ENCODE data around the gene G6PC1.
"Not testable (repeated sequence)": the region's sequence is repeated elsewhere in the genome, so short reads cannot be mapped to it uniquely, and the experiment has no call there.

The G6PC1 gene

DNA sequence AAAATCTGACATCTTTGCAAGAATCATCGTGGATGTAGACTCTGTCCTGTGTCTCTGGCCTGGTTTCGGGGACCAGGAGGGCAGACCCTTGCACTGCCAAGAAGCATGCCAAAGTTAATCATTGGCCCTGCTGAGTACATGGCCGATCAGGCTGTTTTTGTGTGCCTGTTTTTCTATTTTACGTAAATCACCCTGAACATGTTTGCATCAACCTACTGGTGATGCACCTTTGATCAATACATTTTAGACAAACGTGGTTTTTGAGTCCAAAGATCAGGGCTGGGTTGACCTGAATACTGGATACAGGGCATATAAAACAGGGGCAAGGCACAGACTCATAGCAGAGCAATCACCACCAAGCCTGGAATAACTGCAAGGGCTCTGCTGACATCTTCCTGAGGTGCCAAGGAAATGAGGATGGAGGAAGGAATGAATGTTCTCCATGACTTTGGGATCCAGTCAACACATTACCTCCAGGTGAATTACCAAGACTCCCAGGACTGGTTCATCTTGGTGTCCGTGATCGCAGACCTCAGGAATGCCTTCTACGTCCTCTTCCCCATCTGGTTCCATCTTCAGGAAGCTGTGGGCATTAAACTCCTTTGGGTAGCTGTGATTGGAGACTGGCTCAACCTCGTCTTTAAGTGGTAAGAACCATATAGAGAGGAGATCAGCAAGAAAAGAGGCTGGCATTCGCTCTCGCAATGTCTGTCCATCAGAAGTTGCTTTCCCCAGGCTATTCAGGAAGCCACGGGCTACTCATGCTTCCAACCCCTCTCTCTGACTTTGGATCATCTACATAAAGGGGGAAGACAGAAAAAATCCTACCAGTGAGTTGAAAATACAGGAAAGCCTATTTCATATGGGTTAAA lies at the start of gene G6PC1:
Gene G6PC1, plus strand, starts transcription at position 340 of the 872 bp plus-strand sequence. Its CDS starts 78 bp downstream, at position 418.
- DNase-seq = no peak

DNA sequence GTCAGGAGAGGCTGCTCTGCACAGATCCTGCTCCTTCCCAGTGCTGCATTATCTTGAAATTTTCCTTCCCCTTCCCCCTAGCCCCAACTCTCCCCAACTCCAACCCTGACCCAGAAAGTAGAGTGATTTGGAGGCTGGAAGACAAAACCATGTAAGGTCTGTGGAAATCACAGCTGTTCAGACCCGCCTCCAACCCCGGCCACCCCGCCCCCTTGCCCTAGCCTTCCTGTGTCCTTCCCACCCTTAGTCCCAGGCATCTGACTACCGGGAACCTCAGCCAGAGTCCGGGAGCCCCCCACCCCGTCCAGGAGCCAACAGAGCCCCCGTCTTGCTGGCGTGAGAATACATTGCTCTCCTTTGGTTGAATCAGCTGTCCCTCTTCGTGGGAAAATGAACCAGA lies 49.6 kb upstream of the G6PC1 start, which contains the start of gene AOC3:
Gene AOC3, plus strand, starts transcription at position 246 of the 400 bp plus-strand sequence. Its CDS starts 145 bp downstream, at position 391.
- DNase-seq = no peak

DNA sequence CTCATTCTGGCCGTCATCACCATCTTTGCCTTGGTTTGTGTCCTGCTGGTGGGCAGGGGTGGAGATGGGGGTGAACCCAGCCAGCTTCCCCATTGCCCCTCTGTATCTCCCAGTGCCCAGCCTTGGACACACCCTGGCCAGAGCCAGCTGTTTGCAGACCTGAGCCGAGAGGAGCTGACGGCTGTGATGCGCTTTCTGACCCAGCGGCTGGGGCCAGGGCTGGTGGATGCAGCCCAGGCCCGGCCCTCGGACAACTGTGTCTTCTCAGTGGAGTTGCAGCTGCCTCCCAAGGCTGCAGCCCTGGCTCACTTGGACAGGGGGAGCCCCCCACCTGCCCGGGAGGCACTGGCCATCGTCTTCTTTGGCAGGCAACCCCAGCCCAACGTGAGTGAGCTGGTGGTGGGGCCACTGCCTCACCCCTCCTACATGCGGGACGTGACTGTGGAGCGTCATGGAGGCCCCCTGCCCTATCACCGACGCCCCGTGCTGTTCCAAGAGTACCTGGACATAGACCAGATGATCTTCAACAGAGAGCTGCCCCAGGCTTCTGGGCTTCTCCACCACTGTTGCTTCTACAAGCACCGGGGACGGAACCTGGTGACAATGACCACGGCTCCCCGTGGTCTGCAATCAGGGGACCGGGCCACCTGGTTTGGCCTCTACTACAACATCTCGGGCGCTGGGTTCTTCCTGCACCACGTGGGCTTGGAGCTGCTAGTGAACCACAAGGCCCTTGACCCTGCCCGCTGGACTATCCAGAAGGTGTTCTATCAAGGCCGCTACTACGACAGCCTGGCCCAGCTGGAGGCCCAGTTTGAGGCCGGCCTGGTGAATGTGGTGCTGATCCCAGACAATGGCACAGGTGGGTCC lies 49.0 kb upstream of the G6PC1 start:
- DNase-seq = not testable (repeated sequence)

DNA sequence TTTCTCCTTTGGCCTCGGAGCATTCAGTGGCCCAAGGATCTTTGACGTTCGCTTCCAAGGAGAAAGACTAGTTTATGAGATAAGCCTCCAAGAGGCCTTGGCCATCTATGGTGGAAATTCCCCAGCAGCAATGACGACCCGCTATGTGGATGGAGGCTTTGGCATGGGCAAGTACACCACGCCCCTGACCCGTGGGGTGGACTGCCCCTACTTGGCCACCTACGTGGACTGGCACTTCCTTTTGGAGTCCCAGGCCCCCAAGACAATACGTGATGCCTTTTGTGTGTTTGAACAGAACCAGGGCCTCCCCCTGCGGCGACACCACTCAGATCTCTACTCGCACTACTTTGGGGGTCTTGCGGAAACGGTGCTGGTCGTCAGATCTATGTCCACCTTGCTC lies 48.2 kb upstream of the G6PC1 start:
- no peak for DNase-seq

DNA sequence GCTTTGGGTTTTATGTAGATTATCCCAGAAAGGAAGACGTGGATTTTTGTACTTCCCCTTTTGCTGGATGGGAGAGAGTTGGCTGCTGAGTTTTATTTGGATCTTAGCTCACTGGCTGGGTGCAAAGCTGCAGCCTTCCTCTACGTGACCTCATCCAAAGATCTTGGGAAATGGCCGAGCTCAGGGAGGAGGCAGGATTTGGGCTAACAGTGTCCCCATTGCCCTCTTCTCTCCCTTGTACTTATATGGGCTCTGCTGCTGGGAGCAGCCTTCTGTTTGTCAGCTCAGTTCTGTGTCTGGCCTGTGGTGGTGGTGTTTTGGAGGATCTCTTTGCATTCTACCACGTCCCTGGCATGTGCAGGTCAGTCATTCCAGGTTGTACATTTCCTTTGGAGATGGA lies 47.6 kb upstream of the G6PC1 start:
- no peak for DNase-seq

DNA sequence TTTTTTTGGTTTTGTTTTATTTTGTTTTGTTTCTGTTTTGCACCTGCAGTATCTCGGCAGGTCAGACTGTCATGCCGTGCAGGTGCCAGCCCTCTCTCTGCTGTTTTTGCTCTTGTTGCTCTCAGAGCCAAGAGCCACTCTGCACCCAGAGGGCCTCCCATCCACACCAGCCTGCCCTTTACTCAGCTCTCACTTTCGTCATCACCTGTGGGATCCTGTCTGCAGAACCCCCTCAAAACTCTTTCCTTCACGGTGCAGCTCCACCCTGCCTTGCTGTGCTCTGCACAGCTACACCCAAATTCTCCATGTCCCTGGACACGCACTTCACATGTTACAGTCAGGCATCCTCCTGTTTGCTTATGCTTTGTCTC lies 47.0 kb upstream of the G6PC1 start:
- no peak for DNase-seq

DNA sequence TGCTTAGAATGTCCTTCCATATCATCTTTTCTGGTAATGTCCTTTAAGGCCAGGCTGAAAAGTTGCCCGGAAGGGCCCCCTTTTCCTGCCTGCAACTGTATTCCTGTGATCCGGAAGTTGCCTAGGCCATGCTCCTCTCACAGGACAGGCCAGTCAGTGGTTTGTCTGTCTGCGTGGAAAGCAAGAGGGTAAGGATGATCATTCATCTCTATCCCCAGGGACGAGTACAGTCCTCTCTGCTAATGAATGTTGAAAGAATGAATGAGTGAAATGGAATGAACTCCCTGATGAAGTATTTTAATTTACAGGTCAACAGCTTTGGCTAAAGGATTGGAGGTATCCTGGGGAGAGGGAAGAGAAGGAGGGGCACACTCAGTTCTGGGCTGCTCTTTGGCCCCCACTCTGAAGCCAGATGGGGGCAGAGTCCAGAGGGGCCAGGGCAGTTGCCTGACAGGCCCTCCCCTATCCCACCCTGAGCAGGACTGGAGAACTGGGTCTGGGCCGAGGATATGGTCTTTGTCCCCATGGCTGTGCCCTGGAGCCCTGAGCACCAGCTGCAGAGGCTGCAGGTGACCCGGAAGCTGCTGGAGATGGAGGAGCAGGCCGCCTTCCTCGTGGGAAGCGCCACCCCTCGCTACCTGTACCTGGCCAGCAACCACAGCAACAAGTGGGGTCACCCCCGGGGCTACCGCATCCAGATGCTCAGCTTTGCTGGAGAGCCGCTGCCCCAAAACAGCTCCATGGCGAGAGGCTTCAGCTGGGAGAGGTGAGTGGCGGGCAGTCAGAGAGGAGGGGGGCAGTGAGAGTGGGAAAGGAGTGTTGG lies 46.4 kb upstream of the G6PC1 start:
- no peak for DNase-seq

DNA sequence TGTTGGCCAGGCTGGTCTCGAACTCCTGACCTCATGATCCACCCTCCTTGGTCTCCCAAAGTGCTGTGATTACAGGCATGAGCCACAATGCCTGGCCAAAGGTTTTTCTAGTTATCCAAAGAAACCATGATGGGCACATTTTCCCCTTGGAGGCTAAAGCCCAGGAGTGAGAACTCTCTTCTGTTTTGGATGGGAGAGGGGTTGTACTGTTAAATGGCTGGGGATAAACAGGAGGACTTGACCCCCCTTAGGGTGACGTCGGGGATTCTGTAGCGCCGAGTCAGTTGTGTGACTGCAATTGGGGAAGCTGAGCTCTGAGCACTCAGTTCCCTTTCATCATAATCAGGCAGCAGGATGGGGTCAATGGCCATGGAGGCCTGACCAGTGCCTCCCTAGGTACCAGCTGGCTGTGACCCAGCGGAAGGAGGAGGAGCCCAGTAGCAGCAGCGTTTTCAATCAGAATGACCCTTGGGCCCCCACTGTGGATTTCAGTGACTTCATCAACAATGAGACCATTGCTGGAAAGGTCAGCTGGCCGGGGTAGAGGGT lies 45.5 kb upstream of the G6PC1 start:
- no peak for DNase-seq

DNA sequence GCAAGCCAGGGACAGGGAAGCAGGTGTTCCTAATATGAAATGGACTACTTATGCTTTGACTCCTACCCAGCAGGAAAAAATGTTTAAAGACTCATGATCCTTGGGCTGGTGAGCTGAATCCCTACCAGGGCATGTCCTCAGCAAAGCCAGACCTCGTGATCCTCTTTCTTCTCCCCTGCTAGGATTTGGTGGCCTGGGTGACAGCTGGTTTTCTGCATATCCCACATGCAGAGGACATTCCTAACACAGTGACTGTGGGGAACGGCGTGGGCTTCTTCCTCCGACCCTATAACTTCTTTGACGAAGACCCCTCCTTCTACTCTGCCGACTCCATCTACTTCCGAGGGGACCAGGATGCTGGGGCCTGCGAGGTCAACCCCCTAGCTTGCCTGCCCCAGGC lies 44.5 kb upstream of the G6PC1 start:
- DNase-seq = not testable (repeated sequence)

DNA sequence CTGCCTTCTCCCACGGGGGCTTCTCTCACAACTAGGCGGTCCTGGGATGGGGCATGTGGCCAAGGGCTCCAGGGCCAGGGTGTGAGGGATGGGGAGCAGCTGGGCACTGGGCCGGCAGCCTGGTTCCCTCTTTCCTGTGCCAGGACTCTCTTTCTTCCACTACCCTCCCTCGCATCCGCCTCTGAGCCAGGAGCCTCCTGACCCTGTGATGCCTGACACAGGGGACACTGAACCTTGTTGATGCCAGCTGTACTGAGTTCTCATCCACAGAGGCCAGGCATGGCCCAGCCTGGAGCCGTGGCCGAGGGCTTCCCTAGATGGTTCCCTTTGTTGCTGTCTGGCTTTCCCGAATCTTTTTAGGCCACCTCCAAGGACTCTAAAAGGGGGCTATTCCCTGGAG lies 44.1 kb upstream of the G6PC1 start:
- DNase-seq = not testable (repeated sequence)

DNA sequence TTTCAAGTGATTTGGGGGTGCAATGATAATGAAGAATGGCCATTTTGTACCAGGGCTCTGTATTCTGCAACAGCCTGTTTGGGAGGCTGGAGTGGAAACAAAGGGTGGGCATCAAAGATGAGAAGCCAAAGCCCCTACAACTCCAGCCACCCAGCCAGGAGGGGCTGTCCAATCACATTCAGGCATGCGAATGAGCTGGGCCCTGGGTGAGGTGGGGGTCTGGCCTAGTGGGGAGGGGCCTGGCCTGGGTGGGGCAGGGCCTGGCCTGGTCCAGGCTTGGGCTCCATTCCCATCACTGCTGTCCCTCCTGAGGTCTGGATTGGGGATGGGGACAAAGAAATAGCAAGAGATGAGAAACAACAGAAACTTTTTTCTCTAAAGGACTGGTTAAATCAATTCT lies 43.2 kb upstream of the G6PC1 start:
- no peak for DNase-seq

DNA sequence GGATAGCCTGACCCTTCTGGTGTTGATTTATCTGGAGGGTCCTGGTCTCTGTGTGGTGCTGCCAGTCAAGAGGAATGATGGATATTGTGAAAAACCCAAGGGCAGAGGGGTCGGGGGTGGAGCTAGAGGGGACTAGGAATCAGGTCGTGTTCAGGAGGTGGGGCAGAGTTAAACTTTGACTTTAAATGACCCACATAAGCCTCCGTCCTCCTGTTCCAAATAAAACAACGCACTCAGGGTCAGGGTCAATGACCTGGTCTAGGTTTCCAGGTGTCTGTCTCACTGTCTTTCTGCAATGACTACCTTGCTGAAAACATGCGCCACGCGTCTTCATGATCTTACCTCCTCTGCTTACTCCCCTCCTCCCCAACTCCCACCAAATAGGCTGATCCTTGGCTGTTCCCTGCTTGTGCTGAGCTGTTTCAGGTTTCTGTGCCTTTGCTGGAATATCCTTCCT lies 34.9 kb upstream of the G6PC1 start:
- DNase-seq = no peak

DNA sequence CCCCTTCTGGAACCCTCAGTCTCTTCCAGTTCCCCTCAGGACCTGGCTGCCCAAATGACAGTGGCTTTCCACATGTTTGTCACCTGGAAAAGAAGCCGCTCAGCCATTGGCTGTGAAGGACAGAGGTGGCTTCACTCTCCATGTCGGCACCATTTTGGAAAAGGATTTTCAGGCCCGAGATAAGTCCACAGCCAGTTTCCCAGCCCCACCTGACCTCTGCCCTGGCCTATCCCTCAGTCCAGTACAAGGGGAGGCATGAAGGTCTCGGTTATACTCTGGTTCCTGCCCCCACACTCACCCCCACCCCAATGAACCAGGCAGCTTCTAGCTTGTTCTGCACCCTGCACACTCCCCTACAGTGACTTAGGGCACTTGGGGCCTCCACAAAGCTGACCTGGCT lies 34.4 kb upstream of the G6PC1 start:
- DNase-seq = no peak

DNA sequence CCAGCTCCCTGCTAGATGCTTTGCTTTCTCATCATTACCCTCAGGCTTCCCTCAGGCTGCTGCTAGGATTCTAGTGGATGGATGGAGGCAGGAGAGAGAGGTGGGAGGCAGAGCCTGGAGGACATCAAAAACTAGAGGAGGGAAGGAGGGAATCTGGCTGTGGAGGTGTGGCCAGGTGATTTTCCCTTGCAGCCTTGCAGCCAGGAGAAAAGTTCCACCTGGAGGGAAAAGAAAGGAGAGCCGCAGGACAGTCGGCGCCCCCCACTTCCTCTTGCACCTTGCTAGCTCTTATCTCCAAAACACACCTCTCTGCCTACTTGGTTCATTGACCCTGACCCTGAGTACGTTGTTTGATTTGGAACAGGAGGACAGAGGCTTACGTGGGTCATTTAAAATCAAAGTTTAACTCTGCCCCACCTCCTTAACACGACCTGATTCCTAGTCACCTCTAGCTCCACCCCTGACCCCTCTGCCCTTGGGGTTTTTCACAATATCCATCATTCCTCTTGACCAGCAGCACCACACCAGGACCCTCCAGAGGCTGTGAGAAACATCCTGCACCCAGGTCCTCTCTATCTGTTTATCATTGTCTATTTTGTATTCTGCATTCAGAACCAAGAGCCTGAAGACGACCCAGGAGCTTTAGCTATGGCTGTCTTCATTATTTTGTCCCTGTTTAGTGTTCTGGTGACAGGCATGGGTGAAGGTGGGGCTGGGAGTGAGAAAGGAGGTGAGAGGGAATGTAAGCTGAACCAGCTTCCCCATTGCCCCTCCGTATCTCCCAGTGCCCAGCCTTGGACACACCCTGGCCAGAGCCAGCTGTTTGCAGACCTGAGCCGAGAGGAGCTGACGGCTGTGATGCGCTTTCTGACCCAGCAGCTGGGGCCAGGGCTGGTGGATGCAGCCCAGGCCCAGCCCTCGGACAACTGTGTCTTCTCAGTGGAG lies 33.7 kb upstream of the G6PC1 start:
- no peak for DNase-seq

DNA sequence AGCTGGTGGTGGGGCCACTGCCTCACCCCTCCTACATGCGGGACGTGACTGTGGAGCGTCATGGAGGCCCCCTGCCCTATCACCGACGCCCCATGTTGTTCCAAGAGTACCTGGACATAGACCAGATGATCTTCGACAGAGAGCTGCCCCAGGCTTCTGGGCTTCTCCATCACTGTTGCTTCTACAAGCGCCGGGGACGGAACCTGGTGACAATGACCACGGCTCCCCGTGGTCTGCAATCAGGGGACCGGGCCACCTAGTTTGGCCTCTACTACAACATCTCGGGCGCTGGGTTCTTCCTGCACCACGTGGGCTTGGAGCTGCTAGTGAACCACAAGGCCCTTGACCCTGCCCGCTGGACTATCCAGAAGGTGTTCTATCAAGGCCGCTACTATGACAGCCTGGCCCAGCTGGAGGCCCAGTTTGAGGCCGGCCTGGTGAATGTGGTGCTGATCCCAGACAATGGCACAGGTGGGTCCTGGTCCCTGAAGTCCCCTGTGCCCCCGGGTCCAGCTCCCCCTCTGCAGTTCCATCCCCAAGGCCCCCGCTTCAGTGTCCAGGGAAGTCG lies 32.8 kb upstream of the G6PC1 start:
- DNase-seq = not testable (repeated sequence)

DNA sequence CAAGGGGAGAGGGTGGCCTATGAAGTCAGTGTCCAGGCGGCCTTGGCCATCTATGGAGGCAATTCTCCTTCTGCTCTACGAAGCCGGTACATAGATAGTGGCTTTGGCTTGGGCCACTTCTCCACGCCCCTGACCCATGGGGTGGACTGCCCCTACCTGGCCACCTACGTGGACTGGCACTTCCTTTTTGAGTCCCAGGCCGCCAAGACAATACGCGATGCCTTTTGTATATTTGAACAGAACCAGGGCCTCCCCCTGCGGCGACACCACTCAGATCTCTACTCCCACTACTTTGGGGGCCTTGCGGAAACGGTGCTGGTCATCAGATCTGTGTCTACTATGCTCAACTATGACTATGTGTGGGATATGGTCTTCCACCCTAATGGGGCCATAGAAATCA lies 32.3 kb upstream of the G6PC1 start:
- DNase-seq = no peak

DNA sequence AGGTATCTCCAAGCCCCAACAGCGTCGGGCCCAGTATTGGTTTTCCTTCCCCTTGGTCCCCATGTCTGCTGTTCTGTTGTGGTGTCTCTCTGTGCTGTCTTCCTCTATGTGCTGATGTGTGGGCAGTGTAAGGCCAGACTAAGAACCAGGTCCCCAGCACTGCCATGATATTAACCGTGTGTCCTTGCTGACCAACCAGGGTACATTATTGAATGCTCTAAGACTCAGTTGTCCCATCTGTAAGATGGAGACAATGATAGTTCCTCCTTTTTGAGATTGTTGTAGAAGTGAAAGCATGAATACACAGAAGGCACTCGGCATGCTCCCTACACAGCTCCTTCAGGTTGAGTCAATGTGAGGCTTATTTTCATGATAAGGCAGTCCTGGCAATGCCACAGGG lies 29.0 kb upstream of the G6PC1 start:
- DNase-seq = no peak

DNA sequence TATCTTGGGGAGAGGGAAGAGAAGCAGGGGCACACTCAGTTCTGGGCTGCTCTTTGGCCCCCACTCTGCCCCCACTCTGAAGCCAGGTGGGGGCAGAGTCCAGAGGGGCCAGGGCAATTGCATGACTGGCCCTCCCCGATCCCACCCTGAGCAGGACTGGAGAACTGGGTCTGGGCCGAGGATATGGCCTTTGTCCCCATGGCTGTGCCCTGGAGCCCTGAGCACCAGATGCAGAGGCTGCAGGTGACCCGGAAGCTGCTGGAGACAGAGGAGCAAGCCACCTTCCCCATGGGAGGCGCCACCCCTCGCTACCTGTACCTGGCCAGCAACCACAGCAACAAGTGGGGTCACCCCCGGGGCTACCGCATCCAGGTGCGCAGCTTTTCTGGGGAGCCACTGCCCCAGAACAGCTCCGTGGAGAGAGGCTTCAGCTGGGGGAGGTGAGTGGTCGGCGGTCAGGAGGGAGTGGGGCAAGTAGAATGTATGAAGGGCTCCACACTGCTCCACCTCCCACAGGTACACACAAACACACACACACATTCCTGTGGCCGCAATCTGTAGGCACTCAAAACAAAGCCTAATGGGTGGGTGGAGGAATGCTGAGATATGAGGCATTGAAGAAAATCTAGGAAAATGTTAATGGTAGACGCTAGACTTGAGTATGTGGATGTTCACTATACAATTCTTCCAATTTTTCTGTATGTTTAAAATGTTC lies 28.2 kb upstream of the G6PC1 start:
- DNase-seq = no peak

DNA sequence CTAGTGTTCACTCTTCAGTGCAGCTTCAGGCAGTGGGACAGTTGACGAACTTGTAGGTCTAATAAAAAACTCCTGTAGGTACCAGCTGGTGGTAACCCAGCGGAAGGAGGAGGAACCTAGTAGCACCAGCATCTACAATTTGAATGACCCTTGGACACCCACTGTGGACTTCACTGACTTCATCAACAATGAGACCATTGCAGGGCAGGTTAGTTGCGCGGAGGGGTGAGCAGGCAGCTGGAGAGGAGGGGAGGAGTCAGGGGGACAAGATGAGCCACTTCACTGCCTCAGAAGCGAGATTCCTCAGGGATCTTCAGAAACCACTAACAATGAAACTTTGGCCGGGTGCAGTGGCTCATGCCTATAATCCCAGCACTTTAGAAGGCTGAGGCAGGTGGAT lies 27.3 kb upstream of the G6PC1 start:
- no peak for DNase-seq

Data from NCI-H526 treated with DMSO at 0.1 percent for 48 hours (cell line).